ENCODE results near the gene JPH2.
A peak's percentile ranks its signal among the peaks of the same experiment; 100 is the strongest.

JPH2 gene

DNA sequence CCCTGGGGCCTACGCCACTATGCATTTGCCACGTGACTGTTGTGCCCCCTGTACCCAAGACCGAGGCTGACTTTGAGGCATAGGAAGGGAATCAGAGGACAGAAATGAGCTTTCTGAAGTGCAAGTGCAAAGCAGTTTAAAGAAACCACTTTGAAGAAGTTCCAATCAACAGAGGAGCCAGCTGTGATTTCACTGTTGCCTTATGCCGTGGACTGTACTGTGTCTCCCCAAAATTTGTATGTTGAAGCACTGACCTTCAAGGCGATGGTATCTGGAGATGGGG lies 111.1 kb downstream of the JPH2 start:
- H3K27me3 ChIP-seq (ENCODE audit: insufficient read depth, poor library complexity, severe bottlenecking) = no peaks in the 10 kb centered on the region
- DNase-seq (ENCODE audit: low read depth in 1 of 2, low spot score in 1 of 2) = no peak
- no peak overlapping the region for H3K4me3 ChIP-seq (replicated peaks; ENCODE audit: insufficient read depth, low read length)
- TF ChIP-seq, protein P1, sequence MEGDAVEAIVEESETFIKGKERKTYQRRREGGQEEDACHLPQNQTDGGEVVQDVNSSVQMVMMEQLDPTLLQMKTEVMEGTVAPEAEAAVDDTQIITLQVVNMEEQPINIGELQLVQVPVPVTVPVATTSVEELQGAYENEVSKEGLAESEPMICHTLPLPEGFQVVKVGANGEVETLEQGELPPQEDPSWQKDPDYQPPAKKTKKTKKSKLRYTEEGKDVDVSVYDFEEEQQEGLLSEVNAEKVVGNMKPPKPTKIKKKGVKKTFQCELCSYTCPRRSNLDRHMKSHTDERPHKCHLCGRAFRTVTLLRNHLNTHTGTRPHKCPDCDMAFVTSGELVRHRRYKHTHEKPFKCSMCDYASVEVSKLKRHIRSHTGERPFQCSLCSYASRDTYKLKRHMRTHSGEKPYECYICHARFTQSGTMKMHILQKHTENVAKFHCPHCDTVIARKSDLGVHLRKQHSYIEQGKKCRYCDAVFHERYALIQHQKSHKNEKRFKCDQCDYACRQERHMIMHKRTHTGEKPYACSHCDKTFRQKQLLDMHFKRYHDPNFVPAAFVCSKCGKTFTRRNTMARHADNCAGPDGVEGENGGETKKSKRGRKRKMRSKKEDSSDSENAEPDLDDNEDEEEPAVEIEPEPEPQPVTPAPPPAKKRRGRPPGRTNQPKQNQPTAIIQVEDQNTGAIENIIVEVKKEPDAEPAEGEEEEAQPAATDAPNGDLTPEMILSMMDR (IDR thresholded peaks at IDR 0.05; ENCODE audit: insufficient read depth, low read length) = no peak
- TF ChIP-seq, protein P2, sequence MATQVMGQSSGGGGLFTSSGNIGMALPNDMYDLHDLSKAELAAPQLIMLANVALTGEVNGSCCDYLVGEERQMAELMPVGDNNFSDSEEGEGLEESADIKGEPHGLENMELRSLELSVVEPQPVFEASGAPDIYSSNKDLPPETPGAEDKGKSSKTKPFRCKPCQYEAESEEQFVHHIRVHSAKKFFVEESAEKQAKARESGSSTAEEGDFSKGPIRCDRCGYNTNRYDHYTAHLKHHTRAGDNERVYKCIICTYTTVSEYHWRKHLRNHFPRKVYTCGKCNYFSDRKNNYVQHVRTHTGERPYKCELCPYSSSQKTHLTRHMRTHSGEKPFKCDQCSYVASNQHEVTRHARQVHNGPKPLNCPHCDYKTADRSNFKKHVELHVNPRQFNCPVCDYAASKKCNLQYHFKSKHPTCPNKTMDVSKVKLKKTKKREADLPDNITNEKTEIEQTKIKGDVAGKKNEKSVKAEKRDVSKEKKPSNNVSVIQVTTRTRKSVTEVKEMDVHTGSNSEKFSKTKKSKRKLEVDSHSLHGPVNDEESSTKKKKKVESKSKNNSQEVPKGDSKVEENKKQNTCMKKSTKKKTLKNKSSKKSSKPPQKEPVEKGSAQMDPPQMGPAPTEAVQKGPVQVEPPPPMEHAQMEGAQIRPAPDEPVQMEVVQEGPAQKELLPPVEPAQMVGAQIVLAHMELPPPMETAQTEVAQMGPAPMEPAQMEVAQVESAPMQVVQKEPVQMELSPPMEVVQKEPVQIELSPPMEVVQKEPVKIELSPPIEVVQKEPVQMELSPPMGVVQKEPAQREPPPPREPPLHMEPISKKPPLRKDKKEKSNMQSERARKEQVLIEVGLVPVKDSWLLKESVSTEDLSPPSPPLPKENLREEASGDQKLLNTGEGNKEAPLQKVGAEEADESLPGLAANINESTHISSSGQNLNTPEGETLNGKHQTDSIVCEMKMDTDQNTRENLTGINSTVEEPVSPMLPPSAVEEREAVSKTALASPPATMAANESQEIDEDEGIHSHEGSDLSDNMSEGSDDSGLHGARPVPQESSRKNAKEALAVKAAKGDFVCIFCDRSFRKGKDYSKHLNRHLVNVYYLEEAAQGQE (IDR thresholded peaks at IDR 0.05; ENCODE audit: insufficient replicate concordance, low read depth) = no peak
- TF ChIP-seq SPI1 (IDR thresholded peaks at IDR 0.05; ENCODE audit: borderline replicate concordance, low read depth) (no peak), GABPA (IDR thresholded peaks at IDR 0.05; ENCODE audit: low read depth) (no peak), POLR2AphosphoS5 (IDR thresholded peaks at IDR 0.05; ENCODE audit: low read depth) (no peak)
- H3K27ac ChIP-seq (replicated peaks) = peak overlapping the region; percentile 81

DNA sequence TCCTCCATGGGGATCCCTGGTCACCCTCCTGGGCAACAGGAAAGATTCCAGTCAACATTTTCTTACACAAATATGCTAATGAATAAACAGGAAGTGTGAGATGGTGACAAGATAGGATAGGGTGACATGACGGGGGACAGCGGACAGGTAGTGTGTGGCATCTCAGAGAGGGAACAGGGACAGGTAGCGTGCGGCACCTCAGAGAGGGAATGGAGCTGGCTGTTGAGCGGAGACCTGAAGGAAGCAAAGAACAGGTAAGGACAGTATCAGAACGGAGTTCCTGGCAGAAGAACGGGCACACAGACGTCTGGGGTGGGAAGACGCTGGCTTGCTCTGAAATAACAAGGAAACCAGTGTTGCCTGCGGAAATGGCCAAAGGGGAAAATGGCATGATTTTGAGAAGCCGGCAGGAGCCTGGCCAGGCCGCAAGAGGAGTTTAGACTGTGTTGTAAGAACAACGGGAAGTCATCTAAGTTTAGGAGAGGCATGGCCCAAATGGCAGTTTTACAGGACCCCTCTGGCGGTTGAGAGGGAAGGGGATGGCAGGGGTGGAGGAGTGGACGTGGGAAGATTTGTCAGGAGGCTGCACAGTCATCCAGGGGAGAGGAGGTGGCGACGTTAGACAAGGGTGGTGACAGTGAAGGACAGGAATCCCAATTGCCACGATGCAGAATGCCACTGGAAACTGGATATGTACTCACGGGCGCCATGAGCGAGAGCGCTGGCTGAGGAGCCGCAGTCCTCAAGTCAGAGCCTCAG lies 111.6 kb downstream of the JPH2 start:
- TF ChIP-seq SPI1 (IDR thresholded peaks at IDR 0.05; ENCODE audit: borderline replicate concordance, low read depth) (no peak), GABPA (IDR thresholded peaks at IDR 0.05; ENCODE audit: low read depth) (no peak), POLR2AphosphoS5 (IDR thresholded peaks at IDR 0.05; ENCODE audit: low read depth) (no peak)
- TF ChIP-seq, protein P2 (IDR thresholded peaks at IDR 0.05; ENCODE audit: insufficient replicate concordance, low read depth) = no peak
- TF ChIP-seq, protein P1 (IDR thresholded peaks at IDR 0.05; ENCODE audit: insufficient read depth, low read length) = no peak
- Histone ChIP-seq H3K27ac (replicated peaks) (peak overlapping the region; percentile 81), H3K4me3 (replicated peaks; ENCODE audit: insufficient read depth, low read length) (no peak overlapping the region), H3K27me3 (ENCODE audit: insufficient read depth, poor library complexity, severe bottlenecking) (no peaks in the 10 kb centered on the region)
- peak; percentile 30 to 67 for DNase-seq (ENCODE audit: low read depth in 1 of 2, low spot score in 1 of 2)

DNA sequence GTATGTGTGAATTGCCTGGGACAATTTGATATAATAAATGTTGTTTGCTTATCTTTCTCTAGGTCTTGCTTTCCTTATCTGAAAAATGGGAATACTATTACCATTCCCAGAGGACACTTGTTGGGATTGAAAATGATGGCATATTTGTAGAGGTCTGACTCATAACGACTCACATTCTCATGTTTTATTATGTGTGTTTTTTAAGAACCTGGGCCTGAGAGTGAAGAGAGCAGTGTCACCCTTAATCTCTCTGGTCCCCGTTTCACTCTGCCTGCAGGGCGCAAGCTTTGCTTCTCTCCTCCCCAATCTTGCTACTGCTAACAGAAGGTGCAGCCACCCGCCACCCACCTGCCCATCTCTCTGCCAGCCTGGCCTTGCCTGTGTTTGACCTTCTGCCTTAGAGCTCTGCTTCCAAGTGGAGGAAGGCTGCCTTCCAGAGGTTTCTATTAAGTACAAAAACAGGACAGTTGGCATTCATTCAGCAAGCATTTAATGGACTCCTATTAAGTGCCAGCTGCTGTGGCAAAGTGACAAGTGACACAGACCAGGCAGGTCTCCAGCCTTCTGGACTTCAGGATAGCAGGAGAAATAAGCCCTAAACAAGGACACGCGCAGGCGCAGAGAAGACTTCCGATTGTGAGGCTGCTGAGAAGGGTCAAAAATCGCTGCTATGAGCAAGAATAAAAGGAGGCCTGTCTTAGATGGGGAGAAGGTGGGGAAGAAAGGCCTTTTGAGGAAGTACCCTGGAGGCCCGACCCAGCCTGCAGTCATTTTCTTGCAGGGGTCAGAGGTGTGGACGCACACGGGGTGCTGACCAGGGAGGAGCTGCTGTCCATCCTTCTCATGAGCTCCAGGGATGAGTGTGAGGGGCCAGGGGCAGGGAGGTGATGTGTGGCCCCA lies 112.5 kb downstream of the JPH2 start:
- Histone ChIP-seq H3K4me3 (replicated peaks; ENCODE audit: insufficient read depth, low read length) (no peak overlapping the region), H3K27me3 (ENCODE audit: insufficient read depth, poor library complexity, severe bottlenecking) (no peaks in the 10 kb centered on the region)
- DNase-seq (ENCODE audit: low read depth in 1 of 2, low spot score in 1 of 2) = peak; percentile 28 to 73

More for the DNA sequence above, 112.5 kb downstream of the JPH2 start:
- peak overlapping the region; percentile 81 for H3K27ac ChIP-seq (replicated peaks)
- TF ChIP-seq, protein P1 (IDR thresholded peaks at IDR 0.05; ENCODE audit: insufficient read depth, low read length) = no peak
- TF ChIP-seq GABPA (IDR thresholded peaks at IDR 0.05; ENCODE audit: low read depth) (no peak), POLR2AphosphoS5 (IDR thresholded peaks at IDR 0.05; ENCODE audit: low read depth) (no peak), SPI1 (IDR thresholded peaks at IDR 0.05; ENCODE audit: borderline replicate concordance, low read depth) (no peak; the same call in 1 of the 2 replicates)
- TF ChIP-seq, protein P2 (IDR thresholded peaks at IDR 0.05; ENCODE audit: insufficient replicate concordance, low read depth) = no peak

Measured in HL-60 (cell line).